Hematopoietic multipotent progenitor cell treated with erythropoietin and hydrocortisone succinate and interleukin-3 and kit ligand, for 8 days (in vitro differentiated cells): Measurements from ENCODE around the gene IGSF21.

Experiments
- DNase-seq: peaks from one replicate; pipeline ENCODE4 v3.0.0-alpha.2; 2015

Gene IGSF21

GRCh38 chr1:18305182-18305795 lies 197.7 kb downstream of the IGSF21 start:
- no peak for DNase-seq

- no peak for DNase-seq
Observed at GRCh38 chr1:18307329-18307898, 199.8 kb downstream of the IGSF21 start.

GRCh38 chr1:18309552-18310155 lies 202.1 kb downstream of the IGSF21 start:
- DNase-seq = no peak

GRCh38 chr1:18312961-18313360 lies 205.4 kb downstream of the IGSF21 start:
- no peak for DNase-seq

- no peak for DNase-seq
Observed at GRCh38 chr1:18313523-18313922, 205.9 kb downstream of the IGSF21 start.

- no peak for DNase-seq
Observed at GRCh38 chr1:18314399-18314798, 206.8 kb downstream of the IGSF21 start.

- DNase-seq = no peak
Observed at GRCh38 chr1:18315449-18315848, 207.9 kb downstream of the IGSF21 start.

- DNase-seq = no peak
Observed at GRCh38 chr1:18316764-18317163, 209.2 kb downstream of the IGSF21 start.

- no peak for DNase-seq
Observed at GRCh38 chr1:18319099-18319498, 211.5 kb downstream of the IGSF21 start.

- DNase-seq = no peak
Observed at GRCh38 chr1:18320051-18320450, 212.5 kb downstream of the IGSF21 start.

- DNase-seq = no peak
Observed at GRCh38 chr1:18322368-18323032, 214.9 kb downstream of the IGSF21 start.

GRCh38 chr1:18323259-18323658 lies 215.7 kb downstream of the IGSF21 start:
- DNase-seq = no peak

GRCh38 chr1:18324246-18324645 lies 216.6 kb downstream of the IGSF21 start:
- no peak for DNase-seq

- no peak for DNase-seq
Observed at GRCh38 chr1:18325136-18325535, 217.5 kb downstream of the IGSF21 start.

GRCh38 chr1:18326211-18326897 lies 218.8 kb downstream of the IGSF21 start:
- DNase-seq = no peak

GRCh38 chr1:18327650-18328049 lies 220.1 kb downstream of the IGSF21 start:
- no peak for DNase-seq

GRCh38 chr1:18328803-18329202 lies 221.2 kb downstream of the IGSF21 start:
- no peak for DNase-seq

- DNase-seq = no peak
Observed at GRCh38 chr1:18329469-18330253, 222.1 kb downstream of the IGSF21 start.

GRCh38 chr1:18332576-18332975 lies 225.0 kb downstream of the IGSF21 start:
- DNase-seq = no peak

- no peak for DNase-seq
Observed at GRCh38 chr1:18333220-18333619, 225.6 kb downstream of the IGSF21 start.

- DNase-seq = no peak
Observed at GRCh38 chr1:18336801-18337200, 229.2 kb downstream of the IGSF21 start.

GRCh38 chr1:18337757-18338156 lies 230.2 kb downstream of the IGSF21 start:
- DNase-seq = no peak

GRCh38 chr1:18339161-18339560 lies 231.6 kb downstream of the IGSF21 start:
- no peak for DNase-seq
